Smooth muscle cell (in vitro differentiated cells): ENCODE results near the gene TEAD1. TPM values are rescaled to one million over a fixed set of nuclear protein-coding genes. Genes with fewer than 3 reads are reported as not detected.
A peak's percentile ranks its signal among the peaks of the same experiment; 100 is the strongest.

Experiments
- DNase-seq: peaks from one replicate; lab custom pipeline; 2025; ENCODE audit not compliant: unreplicated experiment; lab: John Stamatoyannopoulos, UW
- H2AFZ ChIP-seq: fragments of 200-600 bp; sonication (generic); 2 replicates; pipeline ENCODE4 v1.6.0; 2016; ENCODE audit warnings: antibody characterized with exemption, low read depth, mild to moderate bottlenecking
- H3F3A ChIP-seq: fragments of 200-600 bp; sonication (generic); 2 replicates; pipeline ENCODE4 v1.6.0; 2017; ENCODE audit warnings: antibody characterized with exemption, low read depth
- H3K27ac ChIP-seq: fragments of 200-600 bp; sonication (generic); 2 replicates; pipeline ENCODE4 v1.5.1; 2016; ENCODE audit warnings: low read depth, mild to moderate bottlenecking
- H3K27me3 ChIP-seq: fragments of 200-600 bp; sonication (generic); 2 replicates; pipeline ENCODE4 v1.6.1; 2016; ENCODE audit warnings: low read depth, mild to moderate bottlenecking
- H3K36me3 ChIP-seq: fragments of 200-600 bp; sonication (generic); 2 replicates; pipeline ENCODE4 v1.5.1; 2016; ENCODE audit warnings: low read depth
- H3K4me1 ChIP-seq: fragments of 200-600 bp; sonication (generic); 2 replicates; pipeline ENCODE4 v1.5.1; 2016; ENCODE audit warnings: low read depth
- H3K4me2 ChIP-seq: fragments of 200-600 bp; sonication (generic); 2 replicates; pipeline ENCODE4 v1.6.0; 2016; ENCODE audit warnings: mild to moderate bottlenecking
- H3K4me3 ChIP-seq: fragments of 200-600 bp; sonication (generic); 2 replicates; pipeline ENCODE4 v1.5.1; 2016; ENCODE audit warnings: mild to moderate bottlenecking
- H3K79me2 ChIP-seq: fragments of 200-600 bp; sonication (generic); 2 replicates; pipeline ENCODE4 v1.6.0; 2016; ENCODE audit warnings: low read depth, mild to moderate bottlenecking
- H3K9ac ChIP-seq: fragments of 200-600 bp; sonication (generic); 2 replicates; pipeline ENCODE4 v1.6.0; 2016; ENCODE audit warnings: low read depth
- H3K9me3 ChIP-seq: fragments of 200-600 bp; sonication (generic); replicated peaks from 2 replicates; pipeline ENCODE4 v1.5.1; 2016; ENCODE audit warnings: low read depth
- H4K20me1 ChIP-seq: fragments of 200-600 bp; sonication (generic); 2 replicates; pipeline ENCODE4 v1.6.0; 2016; ENCODE audit warnings: low read depth
- CTCF ChIP-seq: fragments of 200-600 bp; sonication (generic); IDR thresholded peaks from 2 replicates; pipeline ENCODE4 v1.5.1; 2017; ENCODE audit warnings: borderline replicate concordance, mild to moderate bottlenecking, antibody characterized with exemption; ENCODE audit not compliant: insufficient read depth, poor library complexity, severe bottlenecking
- WGBS: methylation state at CpG from one replicate; pipeline ENCODE4 v1.1.7; 2016; ENCODE audit warnings: low lambda C conversion rate; 5-methylcytosine and 5-hydroxymethylcytosine counted together
- polyA plus RNA-seq: library from polyadenylated mRNA; unstranded; fragments of >200 nt; fragmentation: Nextera tagmentation; extraction: Ambion mirVana; gene quantifications from 2 replicates; pipeline ENCODE4 v1.2.1, GENCODE V29; 2016
- total RNA-seq: library from RNA; depleted of rRNA; stranded (reverse); fragments of >200 nt; gene quantifications from 2 replicates; pipeline ENCODE4 v1.2.3, GENCODE V29; 2014

The TEAD1 gene
- total and polyA plus RNA-seq, 2 experiments from 2014 or later: 63.0 to 181 TPM

GRCh38 chr11:12807621-12808020 is 133.4 kb downstream of the TEAD1 start:
- Histone ChIP-seq H3K79me2 (peaks cover 84% of the 10 kb centered on the region), H3F3A (peaks cover 48% of the 10 kb centered on the region), H4K20me1 (peaks cover 55% of the 10 kb centered on the region), H3K36me3 (no peaks in the 10 kb centered on the region), H3K27me3 (no peaks in the 10 kb centered on the region), H3K4me3 (no peak overlapping the region), H2AFZ (no peak overlapping the region), H3K4me1 (peaks cover 33% of the 10 kb centered on the region), H3K27ac (peak overlapping the region; percentile 99), H3K9me3 (no peaks in the 10 kb centered on the region), H3K9ac (no peak overlapping the region), H3K4me2 (no peak overlapping the region)
- WGBS: 87% methylated on average over 6 of the region's 6 CpGs
- DNase-seq: no peak
- TF ChIP-seq CTCF: no peak

DNA sequence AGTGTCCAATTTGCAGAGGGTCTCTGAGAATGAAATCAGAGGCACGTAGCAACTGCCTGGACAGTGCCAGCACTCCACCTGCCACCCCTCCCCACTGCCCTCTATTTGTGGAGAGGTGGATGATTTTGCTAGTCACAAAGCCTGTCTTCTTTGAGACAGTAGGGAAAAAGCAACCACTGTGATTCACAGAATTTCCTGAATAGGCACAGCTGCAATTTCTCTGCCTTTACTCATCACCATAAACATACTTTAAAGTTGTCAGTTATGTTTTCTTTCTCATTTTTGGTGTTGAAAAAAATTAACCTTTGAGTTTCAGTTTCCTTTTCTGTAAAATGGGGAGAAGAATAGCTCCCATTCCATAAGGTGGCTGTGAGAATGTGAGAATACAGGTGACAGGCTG is 134.3 kb downstream of the TEAD1 start:
- peak overlapping the region; percentile 18 for H3K9ac ChIP-seq
- peak overlapping the region; percentile 99 for H3K27ac ChIP-seq
- H3K27me3 ChIP-seq: no peaks in the 10 kb centered on the region
- peaks cover 33% of the 10 kb centered on the region for H3K4me1 ChIP-seq
- H3F3A ChIP-seq: peaks cover 51% of the 10 kb centered on the region
- H2AFZ ChIP-seq: no peak overlapping the region
- H3K4me2 ChIP-seq: peak overlapping the region; percentile 71
- H3K36me3 ChIP-seq: no peaks in the 10 kb centered on the region
- no peak for DNase-seq
- H3K79me2 ChIP-seq: peaks cover 91% of the 10 kb centered on the region
- 35% methylated on average over 1 of the region's 1 CpG for WGBS
- H4K20me1 ChIP-seq: peaks cover 61% of the 10 kb centered on the region
- H3K4me3 ChIP-seq: no peak overlapping the region
- no peaks in the 10 kb centered on the region for H3K9me3 ChIP-seq
- TF ChIP-seq CTCF: no peak

GRCh38 chr11:12809364-12809763 is 135.1 kb downstream of the TEAD1 start:
- H3K4me1 ChIP-seq: peaks cover 33% of the 10 kb centered on the region
- H3K9ac ChIP-seq: peak overlapping the region; percentile 18
- DNase-seq: no peak
- H3K27me3 ChIP-seq: no peaks in the 10 kb centered on the region
- H3K36me3 ChIP-seq: no peaks in the 10 kb centered on the region
- 81% methylated on average over 3 of the region's 3 CpGs for WGBS
- H3F3A ChIP-seq: peaks cover 50% of the 10 kb centered on the region
- no peaks in the 10 kb centered on the region for H3K9me3 ChIP-seq
- no peak for TF ChIP-seq CTCF
- H3K4me2 ChIP-seq: peak overlapping the region; percentile 71
- H3K4me3 ChIP-seq: no peak overlapping the region
- no peak overlapping the region for H2AFZ ChIP-seq
- H3K27ac ChIP-seq: peak overlapping the region; percentile 99
- H4K20me1 ChIP-seq: peaks cover 61% of the 10 kb centered on the region
- H3K79me2 ChIP-seq: peaks cover 83% of the 10 kb centered on the region

GRCh38 chr11:12809864-12810567 is 135.8 kb downstream of the TEAD1 start:
- no peaks in the 10 kb centered on the region for H3K27me3 ChIP-seq
- no peak overlapping the region for H3K4me3 ChIP-seq
- peak overlapping the region; percentile 71 for H3K4me2 ChIP-seq
- H4K20me1 ChIP-seq: peaks cover 60% of the 10 kb centered on the region
- no peaks in the 10 kb centered on the region for H3K36me3 ChIP-seq
- TF ChIP-seq CTCF: no peak
- DNase-seq: no peak
- peaks cover 76% of the 10 kb centered on the region for H3K79me2 ChIP-seq
- H3K9me3 ChIP-seq: no peaks in the 10 kb centered on the region
- H3F3A ChIP-seq: peaks cover 51% of the 10 kb centered on the region
- H3K4me1 ChIP-seq: peaks cover 36% of the 10 kb centered on the region
- 61% methylated on average over 12 of the region's 12 CpGs for WGBS
- H3K27ac ChIP-seq: peak overlapping the region; percentile 99
- no peak overlapping the region for H2AFZ ChIP-seq
- peak overlapping the region; percentile 35 for H3K9ac ChIP-seq
